ENCODE measurements around the gene RAB11A.

DNA sequence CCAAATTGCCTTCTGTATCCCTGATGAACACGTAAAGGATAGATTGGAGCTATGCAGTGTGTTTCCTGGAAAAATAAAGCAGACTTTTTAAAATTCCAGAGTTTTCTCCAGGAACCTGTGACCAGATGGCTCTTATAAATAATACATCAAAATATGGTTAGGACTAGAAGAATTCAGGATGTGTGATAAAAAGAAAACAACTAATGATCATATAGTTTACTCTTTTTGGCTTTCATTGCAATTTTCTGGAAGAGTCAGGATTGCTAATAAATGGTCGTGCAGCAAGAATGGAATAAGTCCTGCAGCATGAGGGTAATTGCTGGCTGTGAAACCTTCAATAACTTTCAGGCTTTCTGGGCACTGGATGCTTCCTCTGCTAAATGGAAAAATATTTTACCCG, 47.0 kb upstream of the RAB11A start:
- no peak for TF ChIP-seq POLR2AphosphoS5 (IDR thresholded peaks at IDR 0.05; ENCODE audit: borderline replicate concordance, low read depth, low read length)
- no peak for TF ChIP-seq EZH2 (IDR thresholded peaks at IDR 0.05)

Measured in SK-N-MC (cell line).